Panc1 (cell line): Measurements from ENCODE around the gene GUCY2C. TPM values are rescaled to one million over a fixed set of nuclear protein-coding genes. Genes with fewer than 3 reads are reported as not detected.

Experiments
- ATAC-seq: fragments of 200-7000 bp; cut with Tn5 transposase; 2 replicates; pipeline ENCODE4 v1.9.1; 2020; ENCODE audit warnings: mild to moderate bottlenecking, moderate library complexity
- BruUV-seq: library from RNA; stranded (reverse); fragments of 400-500 nt; replicated peaks from 2 replicates; lab custom pipeline; 2021; lab: Mats Ljungman, UMichigan
- CTCF ChIA-PET: fragments of 300-600 bp; sonication (Branson Sonifier 250); formaldehyde crosslinking; loops from one replicate; lab custom pipeline; 2022; ENCODE audit warnings: antibody characterized with exemption; lab: Charles Lee
- POLR2A ChIA-PET: fragments of 300-600 bp; sonication (Branson Sonifier 250); formaldehyde crosslinking; loops from one replicate; lab custom pipeline; 2022; ENCODE audit warnings: antibody characterized with exemption; lab: Charles Lee
- DNase-seq: peaks from one replicate; pipeline ENCODE4 v3.0.0-alpha.2; 2010; ENCODE audit warnings: low read depth, low spot score
- H3K27ac ChIP-seq: 2 replicates; pipeline ENCODE4 v1.5.1; 2011; ENCODE audit warnings: mild to moderate bottlenecking, low read length, inconsistent platforms
- H3K27me3 ChIP-seq: fragments of 200-500 bp; sonication (Bioruptor generic); 2 replicates; pipeline ENCODE4 v1.6.0; 2014; ENCODE audit warnings: low read length, inconsistent platforms; ENCODE audit not compliant: control insufficient read depth, insufficient read depth
- H3K36me3 ChIP-seq: fragments of 200-500 bp; sonication (Bioruptor generic); 2 replicates; pipeline ENCODE4 v1.5.1; 2014; ENCODE audit warnings: inconsistent platforms, mild to moderate bottlenecking, low read length, moderate library complexity; ENCODE audit not compliant: control insufficient read depth, insufficient read depth
- H3K4me1 ChIP-seq: 2 replicates; pipeline ENCODE4 v1.5.1; 2011; ENCODE audit warnings: inconsistent platforms, mild to moderate bottlenecking, low read length, moderate library complexity; ENCODE audit not compliant: control insufficient read depth, insufficient read depth
- H3K4me3 ChIP-seq, 2 experiments: 2 replicates each; pipeline ENCODE4 v1.5.1; 2011 to 2012; ENCODE audit warnings: low read depth in 2 of 2, low read length in 2 of 2, mild to moderate bottlenecking in 2 of 2, inconsistent platforms in 1 of 2, moderate library complexity in 1 of 2
- H3K9me3 ChIP-seq: fragments of 200-500 bp; sonication (Bioruptor generic); 2 replicates; pipeline ENCODE4 v1.5.1; 2014; ENCODE audit warnings: low read depth, mild to moderate bottlenecking, inconsistent platforms, low read length, moderate library complexity; ENCODE audit not compliant: control insufficient read depth, insufficient read depth
- POLR2AphosphoS5 ChIP-seq: IDR thresholded peaks from 2 replicates; pipeline ENCODE4 v1.6.1; 2012; ENCODE audit warnings: mild to moderate bottlenecking, low read depth, low read length, moderate library complexity
- REST ChIP-seq, 2 experiments: IDR thresholded peaks; 2 replicates each; pipeline ENCODE4 v1.6.1; 2011 to 2012; ENCODE audit warnings: low read depth in 2 of 2, control low read depth in 1 of 2, low read length in 1 of 2, mild to moderate bottlenecking in 1 of 2, moderate library complexity in 1 of 2; ENCODE audit not compliant: insufficient read depth in 1 of 2
- SIN3A ChIP-seq: IDR thresholded peaks from 2 replicates; pipeline ENCODE4 v1.6.1; 2012; ENCODE audit warnings: low read depth, mild to moderate bottlenecking, low read length, moderate library complexity, borderline replicate concordance; ENCODE audit not compliant: insufficient read depth
- TCF7L2 ChIP-seq: IDR thresholded peaks from 2 replicates; pipeline ENCODE4 v1.6.1; 2011; ENCODE audit warnings: mild to moderate bottlenecking, low read depth, low read length, inconsistent platforms
- in situ Hi-C: cut with HindIII; loops from 2 replicates; pipeline ENCODE4 v1.10.0; 2016; ENCODE audit warnings: low sequenced_read_pairs, low pct_unique_long_range_greater_than_20kb
- intact Hi-C: fragments of 100-400 bp; cut with micrococcal nuclease; formaldehyde crosslinking; loops from one replicate; pipeline ENCODE4 v1.10.0; 2022; ENCODE audit not compliant: unreplicated experiment
- total RNA-seq: library from RNA; stranded (reverse); gene quantifications from one replicate; pipeline ENCODE4 v1.2.1, GENCODE V29; 2021; ENCODE audit not compliant: unreplicated experiment
- TF ChIP-seq, protein P1 (sequence below): fragments of 450-650 bp; IDR thresholded peaks from 2 replicates; pipeline ENCODE4 v1.5.1; 2017; ENCODE audit warnings: mild to moderate bottlenecking

The GUCY2C gene
- total RNA-seq, 1 experiment from 2014 or later = 0.13 TPM

DNA sequence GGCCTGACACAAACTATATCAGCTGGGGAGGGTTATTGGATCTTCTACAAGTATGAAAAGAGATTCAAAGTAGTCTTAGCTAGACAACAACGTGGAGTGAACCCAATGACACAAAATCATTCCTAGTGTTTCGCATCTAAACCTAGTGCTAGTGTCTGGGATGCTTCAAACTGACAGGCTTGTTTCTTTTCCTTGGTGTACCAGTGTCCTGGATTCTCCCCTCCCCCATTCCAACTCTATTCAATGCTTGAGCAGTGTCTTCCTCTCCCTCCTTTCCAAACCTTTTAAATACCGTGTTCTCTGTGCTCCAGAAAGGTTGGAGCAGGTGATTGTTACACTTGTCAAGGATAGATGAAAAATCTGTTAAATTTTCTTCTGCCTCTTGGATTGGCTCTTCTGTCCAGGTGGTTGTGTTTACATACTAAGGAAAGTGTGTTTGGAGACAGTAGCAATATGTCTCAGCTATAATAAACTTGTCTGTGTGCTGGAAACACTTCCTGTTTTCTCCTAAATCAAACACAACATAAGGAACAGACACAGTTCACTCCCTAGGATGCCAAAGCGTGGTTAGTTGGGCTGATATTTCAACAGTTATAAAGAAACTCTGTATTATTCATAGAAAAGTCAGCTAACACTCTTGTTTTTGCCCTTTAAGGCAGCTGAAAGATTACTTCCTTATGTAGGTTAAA is 14.4 kb upstream of the GUCY2C start:
- Histone ChIP-seq H3K4me1 (no peaks in the 10 kb centered on the region), H3K4me3 (no peak overlapping the region), H3K27me3 (no peaks in the 10 kb centered on the region), H3K27ac (no peak overlapping the region), H3K9me3 (no peaks in the 10 kb centered on the region), H3K36me3 (no peaks in the 10 kb centered on the region)
- intact Hi-C loops = no loop called here
- TF ChIP-seq SIN3A (no peak), REST (IDR thresholded peaks at IDR 0.05; ENCODE audit: insufficient read depth in 1 of 2, low read depth in 2 of 2, low read length in 1 of 2) (no peak), TCF7L2 (no peak), POLR2AphosphoS5 (no peak)
- TF ChIP-seq, protein P1, sequence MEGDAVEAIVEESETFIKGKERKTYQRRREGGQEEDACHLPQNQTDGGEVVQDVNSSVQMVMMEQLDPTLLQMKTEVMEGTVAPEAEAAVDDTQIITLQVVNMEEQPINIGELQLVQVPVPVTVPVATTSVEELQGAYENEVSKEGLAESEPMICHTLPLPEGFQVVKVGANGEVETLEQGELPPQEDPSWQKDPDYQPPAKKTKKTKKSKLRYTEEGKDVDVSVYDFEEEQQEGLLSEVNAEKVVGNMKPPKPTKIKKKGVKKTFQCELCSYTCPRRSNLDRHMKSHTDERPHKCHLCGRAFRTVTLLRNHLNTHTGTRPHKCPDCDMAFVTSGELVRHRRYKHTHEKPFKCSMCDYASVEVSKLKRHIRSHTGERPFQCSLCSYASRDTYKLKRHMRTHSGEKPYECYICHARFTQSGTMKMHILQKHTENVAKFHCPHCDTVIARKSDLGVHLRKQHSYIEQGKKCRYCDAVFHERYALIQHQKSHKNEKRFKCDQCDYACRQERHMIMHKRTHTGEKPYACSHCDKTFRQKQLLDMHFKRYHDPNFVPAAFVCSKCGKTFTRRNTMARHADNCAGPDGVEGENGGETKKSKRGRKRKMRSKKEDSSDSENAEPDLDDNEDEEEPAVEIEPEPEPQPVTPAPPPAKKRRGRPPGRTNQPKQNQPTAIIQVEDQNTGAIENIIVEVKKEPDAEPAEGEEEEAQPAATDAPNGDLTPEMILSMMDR = no peak
- in situ Hi-C loops = no loop called here
- POLR2A ChIA-PET = interaction anchor here (0.5 kb wide), 1 partner anchor 142 kb away, joined by 3 read pairs; no protein-coding TSS in a partner anchor
- DNase-seq (no peak), ATAC-seq (no peak)
- no TSS peak for BruUV-seq
- CTCF ChIA-PET = no interaction called here

DNA sequence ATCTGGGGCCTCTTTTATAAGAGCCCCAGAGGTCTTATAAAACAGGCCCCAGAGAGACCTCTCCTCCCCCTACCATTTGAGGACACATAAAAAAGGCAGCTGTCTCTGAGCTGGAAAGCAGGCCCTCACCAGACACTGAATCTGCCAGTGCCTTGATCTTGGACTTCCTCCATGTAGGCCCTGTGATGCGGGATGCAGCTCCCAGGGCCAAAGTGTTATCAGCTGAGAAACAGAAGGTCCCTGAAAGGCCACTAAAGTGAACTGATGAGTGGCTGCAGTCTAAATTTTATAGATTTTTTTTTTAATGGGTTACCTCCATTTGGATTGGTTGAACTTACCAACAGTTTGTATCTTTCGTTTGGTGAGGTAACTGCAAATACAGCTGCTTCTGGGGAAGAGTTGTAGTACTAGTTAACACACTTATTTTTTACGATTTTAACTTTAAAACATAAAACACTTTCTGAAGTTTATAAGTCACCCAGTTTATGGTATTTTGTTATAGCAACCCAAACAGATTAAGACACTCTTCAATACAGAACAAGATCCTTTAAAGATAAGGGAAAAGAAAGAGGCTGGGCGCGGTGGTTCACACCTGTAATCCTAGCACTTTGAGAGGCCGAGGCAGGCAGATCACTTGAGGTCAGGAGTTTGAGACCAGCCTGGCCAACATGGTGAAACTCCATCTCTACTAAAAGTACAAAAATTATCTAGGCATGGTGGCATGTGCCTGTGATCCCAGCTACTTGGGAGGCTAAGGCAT is 5.6 kb upstream of the GUCY2C start:
- intact Hi-C loops (no loop called here), in situ Hi-C loops (no loop called here)
- no peak overlapping the region for H3K27ac ChIP-seq
- no TSS peak for BruUV-seq
- no peak overlapping the region for H3K4me3 ChIP-seq
- TF ChIP-seq REST (IDR thresholded peaks at IDR 0.05; ENCODE audit: insufficient read depth in 1 of 2, low read depth in 2 of 2, low read length in 1 of 2) (no peak), SIN3A (no peak), POLR2AphosphoS5 (no peak), TCF7L2 (no peak)
- TF ChIP-seq, protein P1 = no peak
- ATAC-seq = no peak
- no peak for DNase-seq
- H3K9me3 ChIP-seq = no peaks in the 10 kb centered on the region
- POLR2A ChIA-PET = no interaction called here
- no peaks in the 10 kb centered on the region for H3K36me3 ChIP-seq
- CTCF ChIA-PET = no interaction called here
- H3K4me1 ChIP-seq = no peaks in the 10 kb centered on the region
- no peaks in the 10 kb centered on the region for H3K27me3 ChIP-seq
